NCI-H748 treated with DMSO at 0.1 percent for 48 hours (cell line): ENCODE results near the gene ANGEL2.
"Not testable (repeated sequence)": the region's sequence is repeated elsewhere in the genome, so short reads cannot be mapped to it uniquely, and the experiment has no call there.

ENCODE experiments used
- DNase-seq: peaks from one replicate; lab custom pipeline; 2025; lab: John Stamatoyannopoulos, UW

Gene ANGEL2

DNA sequence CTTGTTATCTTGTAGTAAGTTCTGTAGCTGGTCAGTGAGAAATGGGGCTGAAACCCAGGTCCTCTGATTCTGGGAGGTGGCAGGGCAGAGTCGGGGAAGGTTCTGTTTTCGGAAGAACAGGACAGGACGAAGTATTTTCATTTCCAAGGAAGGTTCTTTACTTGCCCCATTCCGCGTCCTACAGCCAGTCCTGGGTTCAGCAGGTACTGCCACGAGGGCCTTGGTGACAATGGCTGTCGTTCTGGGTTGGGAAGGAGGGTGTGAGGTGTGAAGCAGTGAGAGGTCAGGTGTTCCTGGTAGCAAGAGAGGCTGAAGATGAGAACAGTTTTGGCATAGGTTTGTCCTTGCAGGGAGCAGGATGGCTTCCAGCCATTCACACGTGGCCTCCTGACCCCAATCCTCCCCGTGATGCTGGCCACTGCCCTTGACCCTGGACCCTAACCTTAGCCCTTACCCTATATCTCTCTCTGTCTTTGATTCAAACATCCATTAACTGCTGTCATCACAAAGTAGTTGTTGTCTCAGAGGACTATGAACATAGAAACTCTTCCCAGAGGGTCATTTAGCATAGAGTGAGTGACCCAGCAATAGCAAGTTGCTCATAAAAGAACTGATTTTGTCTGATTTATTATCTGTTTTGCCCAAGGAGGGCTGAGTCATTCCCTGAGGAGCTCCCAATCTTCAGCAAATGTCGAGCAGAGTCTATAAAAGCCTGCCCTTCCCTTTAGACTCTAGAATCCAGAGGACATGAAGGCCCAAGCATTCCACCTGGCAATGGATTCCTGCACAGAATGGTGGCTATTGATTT, 40.4 kb downstream of the ANGEL2 start:
- no peak for DNase-seq

- DNase-seq, result no peak
These were observed 41.0 kb downstream of the ANGEL2 start for GRCh38 chr1:212974711-212975110.

GRCh38 chr1:212973899-212974298, 41.8 kb downstream of the ANGEL2 start:
- DNase-seq, result no peak

DNA sequence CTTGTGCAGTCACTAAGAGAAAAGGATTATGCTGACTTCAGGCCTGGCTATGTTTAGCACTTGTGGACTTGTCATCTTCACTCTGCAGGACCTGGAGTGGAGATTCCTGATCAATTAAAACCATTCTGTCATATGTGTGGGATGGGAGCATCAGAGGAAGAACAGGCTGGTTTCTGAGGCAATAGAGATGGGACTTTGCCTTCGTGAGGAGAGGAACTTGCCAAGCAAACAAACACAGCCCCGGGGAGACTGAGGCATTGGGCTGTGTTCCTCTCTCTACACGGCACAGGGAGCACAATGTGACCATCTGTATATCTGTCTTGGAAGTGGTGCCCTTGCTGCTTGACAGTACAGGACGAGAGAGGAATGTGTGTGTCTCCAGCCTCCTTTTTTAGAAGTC, 42.2 kb downstream of the ANGEL2 start:
- DNase-seq, result no peak

GRCh38 chr1:212971312-212971711, 44.4 kb downstream of the ANGEL2 start:
- DNase-seq, result no peak

DNA sequence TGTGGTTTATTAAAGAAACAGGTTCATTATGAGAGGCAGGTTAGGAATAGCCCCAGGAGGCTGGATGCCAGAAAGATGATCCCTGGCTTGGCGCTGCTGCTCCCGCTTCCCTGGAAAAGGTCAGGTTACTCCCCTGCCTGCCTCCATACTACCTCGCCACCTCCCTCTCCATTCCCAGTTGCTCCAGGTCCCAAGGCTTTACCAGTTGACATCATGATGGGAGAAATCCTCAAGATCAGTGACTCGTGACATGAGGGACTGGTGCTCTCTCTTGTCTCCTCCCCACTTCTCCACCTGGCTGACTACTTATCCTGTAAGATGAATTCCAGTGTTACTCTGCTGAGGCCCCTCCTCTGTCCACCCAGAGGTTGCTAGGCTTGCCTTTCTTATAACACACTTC, 45.6 kb downstream of the ANGEL2 start:
- no peak for DNase-seq

DNA sequence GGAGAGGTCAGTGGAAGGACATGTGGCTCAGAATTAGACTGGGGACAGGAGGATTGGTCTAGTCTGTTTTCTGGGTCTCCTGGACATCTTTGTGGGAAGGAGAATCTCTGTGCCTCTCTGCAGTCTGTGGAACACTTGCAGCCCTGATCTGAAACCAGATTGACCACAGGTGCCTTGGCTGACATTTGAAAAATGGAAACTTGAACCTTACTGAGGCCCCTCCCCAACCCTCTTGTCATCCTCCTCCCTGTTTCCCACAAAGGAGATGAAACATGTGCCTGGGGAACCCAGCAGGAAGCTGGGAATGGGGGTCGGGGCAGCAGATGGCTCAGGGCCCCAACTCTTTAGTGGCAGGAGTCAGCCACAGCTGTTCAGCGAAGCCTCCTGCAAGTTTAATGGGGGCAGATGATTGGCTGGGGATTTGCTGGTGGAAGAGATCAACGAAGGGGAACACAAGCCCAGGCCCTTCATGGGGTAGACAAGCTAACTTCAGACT, 47.3 kb downstream of the ANGEL2 start:
- DNase-seq, result no peak

DNA sequence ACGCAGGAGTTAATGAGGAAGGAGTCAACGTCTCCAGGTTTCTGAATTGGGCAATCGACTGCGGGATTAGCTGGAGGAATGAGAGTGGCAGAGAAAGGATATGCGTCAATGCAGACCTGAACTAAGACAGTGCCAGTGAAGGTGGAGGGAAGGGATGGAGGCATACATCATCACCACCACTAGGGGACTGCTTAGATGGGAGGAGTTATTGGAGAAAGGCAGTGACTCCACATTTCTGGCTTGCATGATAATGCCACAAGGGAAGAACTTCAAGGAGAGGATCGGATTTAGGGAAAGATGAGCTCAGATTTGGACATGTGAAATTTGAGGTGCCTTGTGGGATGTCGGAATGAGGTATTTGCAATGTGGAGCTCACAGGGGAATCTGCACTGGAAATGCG, 47.9 kb downstream of the ANGEL2 start:
- no peak for DNase-seq

DNA sequence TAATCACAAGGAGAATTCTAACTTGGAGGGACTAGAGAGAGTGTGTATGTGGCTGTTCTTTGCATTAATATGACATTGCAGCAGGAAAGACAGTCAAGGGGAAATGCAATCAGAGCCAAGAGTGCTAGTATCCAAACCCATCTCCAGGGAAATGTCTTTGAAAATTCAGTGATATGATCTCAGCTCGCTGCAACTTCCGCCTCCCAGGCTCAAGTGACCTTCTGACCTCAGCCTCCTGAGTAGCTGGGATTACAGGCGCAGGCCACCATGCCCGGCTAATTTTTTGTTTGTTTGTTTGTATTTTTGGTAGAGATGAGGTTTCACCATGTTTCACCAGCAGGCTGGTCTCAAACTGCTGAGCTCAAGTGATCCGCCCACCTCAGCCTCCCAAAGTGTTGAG, 49.1 kb downstream of the ANGEL2 start:
- no peak for DNase-seq

- not testable (repeated sequence) for DNase-seq
These were observed 50.7 kb downstream of the ANGEL2 start for GRCh38 chr1:212964993-212965392.

DNA sequence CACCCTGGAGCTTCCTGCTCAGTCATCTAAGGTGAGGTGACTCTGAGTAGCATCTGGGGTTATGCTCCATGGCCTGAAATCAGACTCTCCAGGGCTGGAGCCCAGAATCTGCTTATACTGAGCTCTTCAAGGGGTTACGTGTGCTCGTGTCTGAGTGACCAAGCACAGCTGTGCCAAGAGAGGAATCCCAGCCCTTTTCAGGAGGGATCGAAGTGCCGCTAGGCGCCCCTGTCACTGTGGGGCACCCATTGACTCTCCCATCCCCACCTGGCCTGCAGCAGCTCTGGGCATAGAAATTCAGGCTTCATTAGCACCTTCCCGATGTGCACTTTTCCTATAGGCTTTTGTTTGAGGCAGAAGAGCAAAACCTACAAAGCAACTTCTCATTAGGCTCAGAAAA, 51.6 kb downstream of the ANGEL2 start:
- no peak for DNase-seq

- no peak for DNase-seq
These were observed 53.2 kb downstream of the ANGEL2 start for GRCh38 chr1:212962509-212962908.

- no peak for DNase-seq
These were observed 54.7 kb downstream of the ANGEL2 start for GRCh38 chr1:212960932-212961331.

DNA sequence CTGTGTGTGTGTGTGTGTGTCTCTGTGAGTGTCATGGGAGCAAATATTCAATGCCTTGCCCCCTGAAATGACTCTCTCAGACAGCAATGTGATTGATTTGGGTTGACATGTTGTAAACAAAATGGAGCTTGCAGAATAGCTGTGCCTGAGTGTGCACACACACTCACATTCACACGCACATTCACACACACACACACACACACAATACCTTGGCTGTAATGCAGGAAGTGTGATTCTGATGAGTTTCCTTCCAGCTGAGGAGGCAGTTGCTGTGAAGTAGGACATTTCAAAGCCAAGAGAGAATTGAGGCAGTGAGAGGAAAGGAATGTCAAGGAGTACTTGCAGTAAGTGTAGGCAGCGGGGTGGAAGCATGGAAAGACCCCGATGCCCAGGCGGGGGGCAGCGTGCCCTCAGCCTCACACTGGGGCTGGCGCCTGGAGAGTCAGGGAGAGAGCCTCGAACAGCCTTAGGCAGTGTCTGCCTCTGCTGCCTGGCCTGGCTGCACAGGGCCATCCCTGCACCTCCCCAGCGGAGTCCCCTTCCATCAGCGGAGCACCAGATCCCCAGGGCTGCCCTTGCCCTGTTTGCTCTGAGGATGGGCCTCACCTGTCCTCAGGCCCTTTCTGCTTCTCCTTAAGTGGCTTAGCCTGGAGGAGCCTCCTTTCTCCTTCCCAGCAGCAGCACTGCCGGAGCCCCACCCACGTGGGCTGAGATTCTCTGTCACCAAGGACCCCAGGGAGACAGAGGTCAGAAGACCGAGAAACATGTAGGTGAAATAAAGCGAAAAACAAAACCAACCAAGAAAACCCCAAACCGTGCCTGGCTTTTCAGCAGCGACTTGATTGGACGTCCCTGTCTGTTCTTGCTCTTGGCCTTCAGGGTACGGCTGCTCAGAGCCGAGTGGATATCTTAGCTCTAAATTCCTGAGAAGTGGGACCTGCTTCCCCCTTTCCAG, 56.1 kb downstream of the ANGEL2 start:
- DNase-seq, result no peak

GRCh38 chr1:212958175-212958574, 57.5 kb downstream of the ANGEL2 start:
- DNase-seq, result no peak

DNA sequence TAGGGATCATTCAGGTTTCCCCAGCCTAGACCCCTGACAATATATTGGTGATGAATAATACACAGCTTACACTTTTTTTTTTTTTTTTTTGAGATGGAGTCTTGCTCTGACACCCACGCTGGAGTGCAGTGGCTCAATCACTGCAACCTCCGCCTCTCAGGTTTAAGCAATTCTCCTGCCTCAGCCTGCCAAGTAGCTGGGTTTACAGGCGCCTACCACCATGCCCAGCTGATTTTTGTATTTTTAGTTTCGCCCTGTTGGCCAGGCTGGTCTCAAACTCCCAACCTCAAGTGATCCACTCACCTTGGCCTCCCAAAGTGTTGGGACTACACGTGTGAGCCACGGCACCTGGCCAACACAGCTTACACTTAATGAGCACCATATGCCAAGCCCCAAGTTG, 58.1 kb downstream of the ANGEL2 start:
- DNase-seq, result no peak

DNA sequence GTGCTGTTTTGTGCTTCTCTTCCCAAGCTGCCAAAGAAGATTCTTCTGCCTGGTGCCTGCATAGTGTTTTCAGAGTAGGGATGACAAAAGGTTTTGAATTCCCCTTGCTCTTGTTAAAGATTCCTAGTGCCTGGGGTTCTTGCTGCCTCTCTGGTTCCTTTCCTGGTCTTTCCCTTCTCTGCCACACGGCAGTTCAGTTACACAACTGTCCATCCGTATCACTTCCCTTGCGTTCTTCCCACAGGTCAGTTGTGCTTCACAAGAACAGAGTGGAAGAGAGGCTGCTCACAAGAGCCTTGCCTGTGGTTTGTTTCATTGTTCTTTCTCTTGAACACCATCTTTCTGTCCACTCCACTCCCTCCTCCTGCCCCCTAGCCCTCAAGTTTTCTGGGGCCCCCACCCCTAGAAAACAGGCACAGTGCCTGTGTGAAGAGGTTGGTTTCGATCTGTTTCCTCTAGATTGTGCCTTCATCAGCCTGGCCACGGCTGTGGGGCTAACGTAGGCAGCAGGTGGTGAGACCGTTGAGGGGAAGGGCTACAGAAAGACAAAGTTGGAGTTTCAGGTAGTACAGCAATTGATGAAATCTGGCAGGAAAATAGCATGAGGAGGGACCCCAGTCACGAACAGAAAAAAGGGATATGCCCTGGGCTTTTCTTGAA, 59.6 kb downstream of the ANGEL2 start:
- DNase-seq, result no peak

- DNase-seq, result no peak
These were observed 60.6 kb downstream of the ANGEL2 start for GRCh38 chr1:212955098-212955497.

- no peak for DNase-seq
These were observed 61.2 kb downstream of the ANGEL2 start for GRCh38 chr1:212954514-212954913.

DNA sequence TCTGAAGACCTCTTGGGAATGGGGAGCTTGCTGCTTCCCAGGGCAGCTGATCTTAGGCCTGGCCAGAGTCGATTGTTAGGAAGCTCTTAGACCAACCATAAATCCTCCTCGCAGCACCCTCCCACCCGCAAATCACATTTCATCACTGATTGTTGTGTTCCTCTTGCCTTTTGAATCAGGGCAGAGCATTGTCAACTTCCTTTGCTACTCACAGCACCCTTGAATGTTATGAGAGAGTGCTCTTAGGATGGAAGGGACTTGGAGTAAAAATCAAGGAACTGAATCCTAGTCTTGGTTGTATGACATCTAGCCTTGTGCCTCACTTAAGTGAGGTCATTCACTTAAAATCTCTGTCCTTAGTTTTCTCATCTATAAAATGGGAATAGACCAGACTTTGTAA, 62.3 kb downstream of the ANGEL2 start:
- no peak for DNase-seq

GRCh38 chr1:212952641-212952976, 63.1 kb downstream of the ANGEL2 start:
- DNase-seq, result no peak

DNA sequence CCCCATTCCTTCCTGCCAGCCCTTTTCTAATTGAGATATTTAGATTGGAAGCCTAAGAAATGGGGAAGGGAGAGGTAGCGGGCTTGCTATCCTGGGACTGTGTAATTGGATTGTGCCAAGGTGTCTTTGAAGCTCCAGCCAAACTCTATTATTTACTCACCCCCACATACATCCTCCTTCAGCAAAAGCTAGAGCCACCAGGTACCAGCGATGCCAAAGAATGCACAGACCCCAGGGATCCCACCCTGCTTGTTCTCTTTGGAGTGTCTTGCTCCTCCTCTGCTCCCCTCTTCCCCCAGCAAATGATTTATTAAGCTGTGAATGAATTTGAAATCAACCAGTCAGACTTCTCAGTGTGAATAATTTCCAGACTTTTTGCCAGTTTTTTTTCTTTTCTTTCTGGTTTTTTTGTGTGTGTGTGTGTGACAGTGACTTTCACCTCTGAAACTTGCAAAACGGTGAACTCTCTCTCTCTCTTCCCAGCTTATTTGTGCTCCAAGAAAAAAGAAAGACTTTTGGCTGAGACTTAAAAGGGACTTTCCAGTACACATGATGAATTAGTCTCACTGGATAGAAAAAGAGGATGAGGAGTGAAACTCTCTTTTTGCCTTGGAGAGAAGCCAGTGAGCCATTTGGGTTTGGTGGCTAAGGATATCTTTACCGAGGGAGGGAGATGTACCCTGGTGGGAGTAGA, 63.6 kb downstream of the ANGEL2 start:
- no peak for DNase-seq
